Measurements from ENCODE around the gene AURKAIP1.

DNA sequence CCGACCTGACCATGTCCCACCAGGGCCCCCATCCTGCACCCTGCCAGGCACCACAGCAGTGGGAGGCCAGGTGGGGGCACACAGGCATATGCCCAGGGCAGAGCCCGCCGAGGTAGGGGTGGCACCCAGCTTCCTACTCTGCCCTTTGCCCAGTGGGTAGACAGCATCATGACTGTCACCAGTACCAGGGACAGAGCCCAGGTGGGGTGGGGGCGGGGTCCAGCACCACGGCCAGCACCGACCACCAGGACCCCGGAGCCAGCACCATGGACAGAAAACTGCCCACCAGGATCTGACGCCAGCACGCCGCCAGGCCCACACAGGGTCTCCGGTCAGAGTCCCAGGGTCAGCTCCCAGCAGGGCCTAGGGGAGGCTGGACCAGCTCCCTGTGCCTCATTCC is 40.2 kb downstream of the AURKAIP1 start:
- no peak for TF ChIP-seq CTCF (IDR thresholded peaks at IDR 0.05)
- TF ChIP-seq POLR2A (IDR thresholded peaks at IDR 0.05): no peak

All from Peyer's patch (tissue), 4 donors.